OCI-LY7 (cell line): ENCODE data around the gene KIRREL3. TPM values are rescaled to one million over a fixed set of nuclear protein-coding genes. Genes with fewer than 3 reads are reported as not detected.

Experiments
- BruUV-seq: library from RNA; stranded (reverse); fragments of 400-500 nt; replicated peaks from 2 replicates; lab custom pipeline; 2021; lab: Mats Ljungman, UMichigan
- CTCF ChIA-PET: fragments of 300-600 bp; sonication (Branson Sonifier 250); formaldehyde crosslinking; loops from one replicate; lab custom pipeline; 2022; ENCODE audit warnings: antibody characterized with exemption; ENCODE audit not compliant: unreplicated experiment; lab: Charles Lee
- POLR2A ChIA-PET: fragments of 300-600 bp; sonication (Branson Sonifier 250); formaldehyde crosslinking; loops from one replicate; lab custom pipeline; 2022; ENCODE audit warnings: antibody characterized with exemption; lab: Charles Lee
- DNase-seq: peaks from one replicate; pipeline ENCODE4 v3.0.0-alpha.2; 2015; ENCODE audit warnings: low spot score
- H2AFZ ChIP-seq: fragments of 200-600 bp; sonication (generic), shearing (Covaris generic); 2 replicates; pipeline ENCODE4 v1.6.1; 2014; ENCODE audit warnings: mild to moderate bottlenecking, antibody characterized with exemption, low read length, moderate library complexity
- H3K27ac ChIP-seq: fragments of 200-600 bp; sonication (generic); 2 replicates; pipeline ENCODE4 v1.5.1; 2014; ENCODE audit warnings: mixed run types, low read depth, mild to moderate bottlenecking, moderate library complexity, low read length, inconsistent platforms; ENCODE audit not compliant: poor library complexity, severe bottlenecking
- H3K36me3 ChIP-seq: fragments of 200-600 bp; sonication (generic); 2 replicates; pipeline ENCODE4 v1.6.1; 2014; ENCODE audit warnings: mild to moderate bottlenecking, antibody characterized with exemption, low read length, moderate library complexity, mixed read lengths; ENCODE audit not compliant: insufficient read depth
- H3K4me1 ChIP-seq: fragments of 200-600 bp; sonication (generic); 2 replicates; pipeline ENCODE4 v1.5.1; 2014; ENCODE audit warnings: mild to moderate bottlenecking, low read length; ENCODE audit not compliant: insufficient read depth, poor library complexity, severe bottlenecking
- H3K4me2 ChIP-seq: fragments of 200-600 bp; sonication (generic); 2 replicates; pipeline ENCODE4 v1.6.1; 2014; ENCODE audit warnings: mild to moderate bottlenecking, low read length
- H3K4me3 ChIP-seq: fragments of 200-600 bp; sonication (generic); 2 replicates; pipeline ENCODE4 v1.5.1; 2014; ENCODE audit warnings: mild to moderate bottlenecking, low read depth, low read length; ENCODE audit not compliant: poor library complexity, severe bottlenecking
- H3K79me2 ChIP-seq: fragments of 200-600 bp; sonication (generic); 2 replicates; pipeline ENCODE4 v1.6.1; 2016; ENCODE audit warnings: low read depth, mild to moderate bottlenecking, low read length, moderate library complexity, mixed read lengths; ENCODE audit not compliant: insufficient read depth
- H3K9me2 ChIP-seq: fragments of 200-600 bp; sonication (generic); 2 replicates; pipeline ENCODE4 v1.6.1; 2016; ENCODE audit warnings: mild to moderate bottlenecking, low read length, mixed read lengths; ENCODE audit not compliant: insufficient read depth
- H3K9me3 ChIP-seq: fragments of 200-600 bp; sonication (generic); 2 replicates; pipeline ENCODE4 v1.6.1; 2014; ENCODE audit warnings: mild to moderate bottlenecking, mixed run types, low read length, mixed read lengths
- H4K20me1 ChIP-seq: fragments of 200-600 bp; sonication (generic); 2 replicates; pipeline ENCODE4 v1.6.1; 2014; ENCODE audit warnings: mild to moderate bottlenecking, antibody characterized with exemption, low read length, moderate library complexity, mixed read lengths; ENCODE audit not compliant: insufficient read depth
- EZH2phosphoT487 ChIP-seq: fragments of 200-600 bp; sonication (generic); IDR thresholded peaks from 2 replicates; pipeline ENCODE4 v1.6.1; 2018; ENCODE audit warnings: low read depth, borderline replicate concordance, mild to moderate bottlenecking, mixed run types, antibody characterized with exemption, low read length, moderate library complexity, mixed read lengths
- intact Hi-C: fragments of 100-400 bp; cut with micrococcal nuclease; formaldehyde crosslinking; loops from one replicate; pipeline ENCODE4 v1.10.0; 2022; ENCODE audit not compliant: unreplicated experiment
- total RNA-seq, 2 experiments: library from RNA; depleted of rRNA in 1 of 2; stranded (reverse); fragments of >200 nt in 1 of 2; shearing (Covaris generic) in 1 of 2; gene quantifications; 2 replicates each; pipeline ENCODE4 v1.2.3, GENCODE V29; 2014 to 2022
- TF ChIP-seq, protein P1 (sequence below): fragments of 200-600 bp; sonication (generic); conservative IDR thresholded peaks from 2 replicates; pipeline ENCODE4 v1.5.1; 2014; ENCODE audit warnings: mild to moderate bottlenecking, antibody characterized with exemption, low read length, moderate library complexity, mixed read lengths

Gene KIRREL3
- total RNA-seq, 2 experiments from 2014 or later, result not detected

DNA sequence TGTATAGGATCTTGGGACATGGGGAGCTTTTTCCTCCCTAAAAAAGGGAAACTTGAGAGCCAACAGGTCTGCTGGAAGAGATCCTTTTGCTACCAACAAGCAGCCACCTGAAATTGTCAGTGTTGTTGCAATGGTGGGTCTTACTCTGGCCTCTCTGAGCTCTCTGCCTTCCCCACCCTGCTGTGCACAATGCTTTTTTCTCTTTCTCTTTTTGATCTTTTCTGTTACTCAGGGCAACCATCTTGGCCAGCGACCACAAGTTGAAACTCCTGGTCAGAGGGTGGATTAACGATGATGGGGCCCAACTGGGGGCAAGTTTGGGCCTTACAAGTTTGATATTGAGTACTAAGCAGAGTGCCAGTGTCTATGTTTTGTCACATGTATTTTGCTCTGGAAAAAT is 155.8 kb downstream of the KIRREL3 start:
- intact Hi-C loops, result no loop called here
- Histone ChIP-seq H3K9me3 (no peaks in the 10 kb centered on the region), H3K4me3 (no peak overlapping the region), H3K79me2 (no peaks in the 10 kb centered on the region), H3K27ac (no peak overlapping the region), H4K20me1 (no peaks in the 10 kb centered on the region), H3K9me2 (no peaks in the 10 kb centered on the region), H2AFZ (no peak overlapping the region), H3K4me2 (no peak overlapping the region), H3K36me3 (no peaks in the 10 kb centered on the region), H3K4me1 (no peaks in the 10 kb centered on the region)
- POLR2A ChIA-PET, result no interaction called here
- no peak for DNase-seq
- BruUV-seq, result no TSS peak
- TF ChIP-seq, protein P1, sequence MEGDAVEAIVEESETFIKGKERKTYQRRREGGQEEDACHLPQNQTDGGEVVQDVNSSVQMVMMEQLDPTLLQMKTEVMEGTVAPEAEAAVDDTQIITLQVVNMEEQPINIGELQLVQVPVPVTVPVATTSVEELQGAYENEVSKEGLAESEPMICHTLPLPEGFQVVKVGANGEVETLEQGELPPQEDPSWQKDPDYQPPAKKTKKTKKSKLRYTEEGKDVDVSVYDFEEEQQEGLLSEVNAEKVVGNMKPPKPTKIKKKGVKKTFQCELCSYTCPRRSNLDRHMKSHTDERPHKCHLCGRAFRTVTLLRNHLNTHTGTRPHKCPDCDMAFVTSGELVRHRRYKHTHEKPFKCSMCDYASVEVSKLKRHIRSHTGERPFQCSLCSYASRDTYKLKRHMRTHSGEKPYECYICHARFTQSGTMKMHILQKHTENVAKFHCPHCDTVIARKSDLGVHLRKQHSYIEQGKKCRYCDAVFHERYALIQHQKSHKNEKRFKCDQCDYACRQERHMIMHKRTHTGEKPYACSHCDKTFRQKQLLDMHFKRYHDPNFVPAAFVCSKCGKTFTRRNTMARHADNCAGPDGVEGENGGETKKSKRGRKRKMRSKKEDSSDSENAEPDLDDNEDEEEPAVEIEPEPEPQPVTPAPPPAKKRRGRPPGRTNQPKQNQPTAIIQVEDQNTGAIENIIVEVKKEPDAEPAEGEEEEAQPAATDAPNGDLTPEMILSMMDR, result no peak
- no peak for TF ChIP-seq EZH2phosphoT487
- CTCF ChIA-PET, result no interaction called here

DNA sequence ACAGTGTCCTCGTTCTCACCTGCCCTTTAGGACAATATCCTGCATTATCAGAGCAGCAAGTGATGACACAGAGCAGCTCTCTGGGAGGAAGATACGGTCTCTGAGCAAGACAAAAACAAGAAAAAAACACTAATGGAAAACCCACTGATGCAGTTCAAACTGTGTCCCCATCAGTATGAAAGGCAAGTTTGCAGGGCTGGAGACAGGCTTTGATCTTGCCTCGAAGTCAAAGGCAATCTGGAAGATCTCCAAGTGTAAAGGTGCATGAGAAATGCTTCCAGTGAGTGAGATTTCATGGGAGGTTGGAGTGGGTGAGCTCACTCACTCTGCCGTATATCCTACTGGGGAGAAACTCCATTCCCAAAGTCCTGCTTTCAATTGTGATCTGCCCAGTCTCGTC is 157.5 kb downstream of the KIRREL3 start:
- BruUV-seq, result no TSS peak
- POLR2A ChIA-PET, result no interaction called here

DNA sequence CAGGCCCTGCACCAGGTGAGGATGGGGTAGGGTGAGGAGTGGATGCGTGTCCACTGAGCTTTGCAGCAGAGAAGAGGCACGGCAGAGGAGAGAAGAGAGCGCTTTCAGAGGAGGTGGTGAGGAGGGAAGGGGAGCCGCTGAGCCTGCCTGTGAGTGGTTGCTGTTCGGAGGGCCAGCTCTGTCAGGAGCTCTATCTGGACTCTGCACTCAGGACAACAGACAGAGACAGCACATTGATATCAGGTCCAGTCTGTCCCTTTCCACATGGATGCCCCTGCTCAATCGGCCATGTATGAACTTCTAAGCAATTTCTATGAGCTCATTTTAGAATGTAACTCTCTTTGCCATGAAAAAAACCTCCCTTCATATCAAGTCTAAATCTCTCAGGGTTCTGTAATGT is 158.6 kb downstream of the KIRREL3 start:
- no peaks in the 10 kb centered on the region for H4K20me1 ChIP-seq
- no peak overlapping the region for H3K27ac ChIP-seq
- H3K9me3 ChIP-seq, result no peaks in the 10 kb centered on the region
- H3K4me2 ChIP-seq, result no peak overlapping the region
- no peak for DNase-seq
- H3K4me3 ChIP-seq, result no peak overlapping the region
- H3K79me2 ChIP-seq, result no peaks in the 10 kb centered on the region
- H3K9me2 ChIP-seq, result no peaks in the 10 kb centered on the region
- H3K36me3 ChIP-seq, result no peaks in the 10 kb centered on the region
- H2AFZ ChIP-seq, result no peak overlapping the region
- POLR2A ChIA-PET, result no interaction called here
- no peak for TF ChIP-seq EZH2phosphoT487
- TF ChIP-seq, protein P1, result no peak
- no peaks in the 10 kb centered on the region for H3K4me1 ChIP-seq
- CTCF ChIA-PET, result no interaction called here
- intact Hi-C loops, result no loop called here
- BruUV-seq, result no TSS peak

More for the DNA sequence above, 157.5 kb downstream of the KIRREL3 start:
- Histone ChIP-seq H3K9me3 (no peaks in the 10 kb centered on the region), H3K4me3 (no peak overlapping the region), H3K4me1 (no peaks in the 10 kb centered on the region), H3K79me2 (no peaks in the 10 kb centered on the region), H3K27ac (no peak overlapping the region), H4K20me1 (no peaks in the 10 kb centered on the region), H3K36me3 (no peaks in the 10 kb centered on the region), H3K9me2 (no peaks in the 10 kb centered on the region), H2AFZ (no peak overlapping the region), H3K4me2 (no peak overlapping the region)
- TF ChIP-seq EZH2phosphoT487, result no peak
- TF ChIP-seq, protein P1, result no peak
- no peak for DNase-seq
- intact Hi-C loops, result no loop called here
- CTCF ChIA-PET, result no interaction called here
